GM21381 (cell line): ENCODE results near the gene IL12RB2.

Source experiments
- ATAC-seq: cut with Tn5 transposase; IDR thresholded peaks from one replicate; pipeline ENCODE4 v1.9.1; 2021; ENCODE audit warnings: mild to moderate bottlenecking, moderate library complexity; ENCODE audit not compliant: unreplicated experiment

Gene IL12RB2

DNA sequence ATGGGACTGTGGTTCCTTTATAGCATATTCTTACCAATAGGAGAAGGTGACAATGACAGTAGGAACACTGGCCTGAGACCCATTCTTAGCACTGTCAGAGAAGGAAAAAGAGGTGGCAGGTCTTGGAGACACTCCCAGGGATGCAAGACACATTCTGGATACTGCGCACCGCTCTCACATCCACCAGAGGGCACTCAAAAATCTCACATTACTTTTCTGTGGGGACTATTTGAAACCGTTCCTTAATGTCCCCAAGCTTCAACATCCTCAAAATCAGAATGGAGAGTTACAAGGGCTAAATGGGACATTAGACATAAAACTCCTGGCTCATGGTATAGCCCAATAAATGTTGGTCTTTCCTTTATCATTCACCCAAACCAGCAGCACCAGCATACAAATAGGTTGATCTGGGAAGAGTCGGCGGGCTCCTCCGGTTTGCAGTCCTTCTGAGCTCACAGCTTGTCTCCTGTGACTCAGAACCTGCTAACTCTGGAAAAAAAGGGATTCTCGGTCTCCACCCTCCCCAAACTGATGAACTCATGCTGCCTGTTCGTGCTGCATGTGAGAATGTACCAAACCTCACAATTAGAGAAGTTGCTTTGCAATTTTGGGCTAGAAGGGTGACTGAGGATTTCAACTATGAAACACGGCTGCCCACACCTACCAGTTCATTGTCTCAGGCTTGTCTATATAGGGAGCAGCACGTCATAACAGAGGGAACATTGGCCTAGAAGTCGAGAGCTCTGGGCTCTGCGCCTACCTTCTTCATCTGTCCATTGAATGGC, 40.2 kb downstream of the IL12RB2 start:
- ATAC-seq = no peak

DNA sequence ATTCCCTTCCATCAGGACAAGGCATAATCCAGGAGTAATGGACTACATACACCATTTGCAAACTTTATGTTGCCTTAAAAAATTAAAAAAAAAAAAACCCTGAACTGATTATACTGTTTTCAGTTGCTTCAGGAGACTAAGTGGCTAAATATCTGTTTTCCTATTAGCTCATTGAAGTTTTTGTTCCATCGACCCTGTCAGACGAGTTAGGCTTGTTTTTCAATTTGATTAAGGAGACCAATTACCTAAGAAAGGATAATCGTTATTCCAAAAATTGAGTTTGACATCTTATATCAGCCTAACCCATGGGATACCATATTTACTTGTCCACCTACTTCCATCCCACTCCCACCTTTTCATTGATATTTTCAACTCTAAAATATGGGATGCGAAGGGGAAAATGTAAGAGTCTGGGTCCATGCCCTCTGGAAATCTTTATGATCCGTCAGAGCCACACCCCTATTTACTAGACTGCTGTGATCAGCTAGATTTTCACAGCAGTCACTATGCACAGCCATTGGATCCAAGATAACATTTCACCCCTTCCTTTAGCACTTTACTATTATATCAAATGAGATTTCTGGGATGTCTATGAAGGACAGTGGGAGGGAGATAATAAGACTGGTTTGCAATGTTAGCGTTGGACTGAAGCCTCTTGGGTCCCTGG, 41.0 kb downstream of the IL12RB2 start:
- no peak for ATAC-seq

DNA sequence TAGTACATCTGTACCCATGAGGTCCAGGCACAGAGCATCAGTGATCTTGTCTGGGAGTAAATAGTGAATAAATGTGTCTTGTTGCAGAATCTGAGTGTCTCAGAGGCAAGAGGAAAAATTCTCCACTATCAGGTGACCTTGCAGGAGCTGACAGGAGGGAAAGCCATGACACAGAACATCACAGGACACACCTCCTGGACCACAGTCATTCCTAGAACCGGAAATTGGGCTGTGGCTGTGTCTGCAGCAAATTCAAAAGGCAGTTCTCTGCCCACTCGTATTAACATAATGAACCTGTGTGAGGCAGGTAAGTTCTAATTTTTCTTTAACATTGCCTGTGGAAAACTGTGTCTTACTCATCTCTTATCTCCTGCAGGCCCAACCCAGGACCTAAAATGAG, 43.1 kb downstream of the IL12RB2 start:
- ATAC-seq = no peak

DNA sequence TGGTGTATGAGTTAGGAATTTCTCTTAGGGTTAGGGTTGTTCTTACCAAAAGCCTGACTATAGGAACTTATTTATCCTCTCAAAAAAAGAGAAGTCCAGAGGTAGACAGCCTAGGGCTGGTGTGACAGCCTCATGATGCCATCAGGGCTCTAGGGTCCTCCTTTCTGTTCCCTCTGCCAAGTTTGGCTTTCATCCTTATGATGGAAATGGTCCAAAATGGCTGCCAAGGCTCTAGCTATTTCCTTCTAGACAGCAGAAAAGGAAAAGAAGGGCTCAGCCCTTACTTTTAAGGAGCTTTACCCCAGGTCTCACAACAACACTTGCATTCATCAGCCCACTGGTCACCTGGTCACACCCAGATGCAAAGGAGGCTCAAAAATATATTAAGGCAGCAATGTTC, 44.5 kb downstream of the IL12RB2 start:
- ATAC-seq = no peak

DNA sequence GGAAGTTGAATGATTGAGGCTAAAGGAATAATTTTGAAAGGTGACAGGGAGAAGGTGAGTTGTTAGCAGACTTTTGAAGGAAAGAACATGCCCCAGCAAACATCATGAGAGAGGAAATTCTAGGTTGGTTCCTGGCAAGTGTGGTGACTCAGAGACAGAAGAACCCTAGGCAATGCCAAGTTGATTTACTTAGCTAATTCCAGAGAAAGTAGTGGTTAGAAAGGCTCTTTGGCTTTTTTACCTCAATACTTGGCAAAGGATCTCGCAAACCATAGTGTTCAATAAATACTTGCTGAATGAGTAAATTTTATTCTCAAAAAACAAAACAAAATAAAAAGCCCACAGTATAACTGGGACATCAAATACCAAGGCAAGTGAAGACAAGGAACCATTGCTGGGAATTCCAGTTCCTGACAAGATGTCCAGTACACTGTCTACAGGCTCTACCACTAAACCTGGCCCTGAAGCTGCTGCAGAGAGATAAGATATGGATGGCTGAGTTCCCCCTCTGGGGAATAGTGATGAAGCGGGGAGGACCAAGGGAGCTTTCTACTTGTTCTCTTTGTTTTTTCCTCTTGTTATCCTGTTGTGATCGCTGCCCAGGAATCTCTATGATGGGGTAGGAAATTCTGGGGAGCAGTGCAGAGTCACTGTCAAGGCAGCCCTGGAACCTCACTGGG, 48.2 kb downstream of the IL12RB2 start:
- ATAC-seq = no peak

DNA sequence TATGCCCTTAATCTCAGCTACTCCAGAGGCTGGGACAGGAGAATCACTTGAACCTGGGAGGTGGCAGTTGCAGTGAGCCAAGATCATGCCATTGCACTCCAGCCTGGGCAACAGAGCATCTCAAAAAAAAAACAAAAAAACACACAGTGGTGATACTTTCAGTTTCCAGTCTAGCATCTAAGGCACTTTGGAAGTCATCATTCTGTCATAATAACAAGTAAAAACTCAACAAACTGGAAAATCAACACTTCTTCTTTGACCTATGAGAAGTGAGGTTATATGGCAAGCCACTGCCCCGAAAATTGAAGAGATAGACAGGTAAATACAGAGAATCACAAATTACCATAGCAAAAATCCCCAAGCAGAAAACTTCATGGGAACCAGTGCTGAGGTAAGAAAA, 51.9 kb downstream of the IL12RB2 start:
- no peak for ATAC-seq

DNA sequence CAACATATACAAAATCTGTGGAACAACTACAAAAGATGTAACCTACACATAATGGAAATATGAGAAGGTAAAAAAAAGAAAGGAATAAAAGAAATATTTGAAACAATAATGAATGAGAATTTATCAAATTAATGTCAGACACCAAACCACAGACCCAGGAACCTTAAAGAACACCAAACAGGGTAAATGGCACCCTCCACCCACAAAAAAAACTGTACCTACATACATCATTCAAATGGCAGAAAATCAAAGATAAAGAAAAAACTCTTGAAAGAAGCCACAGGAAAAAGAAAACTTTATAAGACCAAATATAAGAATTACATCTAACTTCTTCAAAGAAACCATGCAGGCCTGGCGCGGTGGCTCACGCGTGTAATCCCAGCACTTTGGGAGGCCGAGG, 54.0 kb downstream of the IL12RB2 start:
- no peak for ATAC-seq

DNA sequence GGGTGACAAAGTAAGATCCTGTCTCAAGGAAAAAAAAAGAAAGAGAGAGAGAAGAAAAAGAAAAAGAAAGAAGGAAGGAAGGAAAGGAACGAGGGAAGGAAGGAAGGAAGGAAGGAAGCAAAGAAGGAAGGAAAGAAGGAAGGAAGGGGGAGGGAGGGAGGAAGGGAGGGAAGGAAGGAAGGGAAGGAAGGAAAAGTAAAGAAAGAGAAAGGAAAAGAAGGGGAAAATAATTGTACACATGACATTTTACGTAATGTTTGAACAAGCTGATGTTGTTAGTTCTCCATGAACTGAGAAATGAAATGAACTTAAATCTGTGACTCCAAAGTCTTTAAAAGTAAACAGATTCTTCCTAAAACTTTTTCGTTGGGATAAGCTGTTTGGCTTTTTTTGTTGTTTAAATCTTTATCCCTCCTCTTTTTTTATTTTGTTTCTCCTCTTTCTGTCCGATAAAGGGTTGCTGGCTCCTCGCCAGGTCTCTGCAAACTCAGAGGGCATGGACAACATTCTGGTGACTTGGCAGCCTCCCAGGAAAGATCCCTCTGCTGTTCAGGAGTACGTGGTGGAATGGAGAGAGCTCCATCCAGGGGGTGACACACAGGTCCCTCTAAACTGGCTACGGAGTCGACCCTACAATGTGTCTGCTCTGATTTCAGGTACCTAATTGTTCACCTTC, 59.8 kb downstream of the IL12RB2 start:
- no peak for ATAC-seq

DNA sequence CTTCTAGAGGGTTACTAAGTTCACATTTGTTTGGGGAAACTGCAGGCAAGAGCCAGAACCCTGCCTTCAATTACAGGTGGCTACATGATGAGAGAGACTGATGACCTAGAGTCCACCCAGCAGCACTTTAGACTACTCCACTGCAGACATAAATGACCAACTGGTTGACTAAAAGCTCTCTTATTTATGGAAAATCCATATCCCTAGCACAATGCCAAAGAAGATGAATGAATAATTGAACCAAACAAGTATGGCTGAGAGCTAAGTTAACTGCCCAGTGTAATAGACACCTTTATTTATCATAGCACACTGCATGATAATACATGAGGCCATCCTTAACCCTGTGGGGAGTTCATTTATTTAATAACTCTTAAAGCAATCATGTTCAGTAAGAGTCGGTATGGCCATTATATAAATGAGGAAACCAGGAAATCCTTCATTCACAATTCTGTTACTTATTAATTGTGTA, 60.4 kb downstream of the IL12RB2 start:
- no peak for ATAC-seq

DNA sequence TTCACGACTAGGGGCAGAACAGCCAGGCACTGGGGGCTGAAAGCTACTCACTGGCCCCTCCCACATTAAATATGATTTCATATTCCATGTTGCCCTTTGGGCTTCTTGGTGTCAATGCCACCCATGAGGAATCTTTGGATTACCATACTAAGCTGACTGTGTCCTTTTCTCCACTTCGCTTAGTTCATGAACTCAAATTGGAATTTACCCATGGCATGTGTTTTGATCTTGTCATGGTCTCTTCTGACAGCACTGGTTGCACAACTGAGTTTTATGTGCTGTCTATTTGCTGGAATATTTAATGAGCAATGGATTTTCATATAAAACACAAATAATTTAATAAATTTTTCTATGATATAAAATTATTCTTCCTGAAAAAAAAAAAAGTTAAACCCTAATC, 63.4 kb downstream of the IL12RB2 start:
- no peak for ATAC-seq

DNA sequence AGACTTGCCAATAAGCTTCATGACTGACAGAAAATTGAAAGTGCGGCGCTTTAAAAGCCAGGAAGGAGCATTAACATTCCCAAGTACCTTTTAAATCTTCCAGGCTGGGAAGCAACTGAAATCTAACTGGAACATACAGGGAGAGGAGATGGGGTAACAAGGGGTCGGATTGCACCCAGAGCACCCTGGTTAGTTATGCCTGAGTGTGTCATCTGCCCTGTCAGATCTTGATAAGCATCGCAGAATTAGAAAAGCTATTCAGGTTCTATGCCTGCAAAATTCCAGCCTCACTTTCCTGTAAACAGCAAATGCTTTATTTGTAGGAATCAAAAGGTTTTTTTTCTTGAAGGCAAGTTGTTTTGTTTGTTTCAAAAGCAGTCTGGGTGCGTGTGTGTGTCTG, 64.0 kb downstream of the IL12RB2 start:
- no peak for ATAC-seq

DNA sequence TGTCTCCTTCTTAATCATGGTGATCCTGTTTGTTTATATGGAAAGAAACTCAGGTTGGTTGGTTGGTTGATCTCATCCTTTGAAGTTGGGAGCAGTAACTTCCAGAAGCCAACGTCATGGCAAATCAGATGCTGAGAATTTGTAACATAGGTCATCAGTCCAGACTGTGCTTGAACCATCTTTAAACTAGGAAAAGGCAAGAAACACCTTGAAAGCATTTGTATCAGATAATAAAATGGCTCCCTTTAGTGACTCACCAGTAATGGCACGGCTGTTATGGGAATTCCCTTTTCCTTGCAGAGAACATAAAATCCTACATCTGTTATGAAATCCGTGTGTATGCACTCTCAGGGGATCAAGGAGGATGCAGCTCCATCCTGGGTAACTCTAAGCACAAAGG, 64.5 kb downstream of the IL12RB2 start:
- ATAC-seq = no peak

DNA sequence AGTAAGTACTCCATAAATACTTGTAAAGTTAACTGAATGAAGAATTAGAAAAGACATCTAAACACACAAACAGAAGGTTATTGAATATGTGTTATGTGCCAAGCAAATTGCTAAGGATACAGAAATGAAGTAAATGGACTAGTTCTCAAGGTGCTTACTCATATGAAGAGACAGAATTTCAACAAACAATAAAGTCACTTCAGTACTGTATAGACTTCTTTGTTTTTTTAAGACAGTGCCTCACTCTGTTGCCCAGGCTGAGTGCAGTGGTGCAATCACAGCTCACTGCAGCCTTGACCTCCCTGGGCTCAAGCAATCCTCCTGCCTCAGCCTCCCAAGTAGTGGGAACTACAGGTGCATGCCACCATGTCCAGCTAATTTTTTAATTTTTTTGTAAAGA, 65.2 kb downstream of the IL12RB2 start:
- ATAC-seq = no peak

DNA sequence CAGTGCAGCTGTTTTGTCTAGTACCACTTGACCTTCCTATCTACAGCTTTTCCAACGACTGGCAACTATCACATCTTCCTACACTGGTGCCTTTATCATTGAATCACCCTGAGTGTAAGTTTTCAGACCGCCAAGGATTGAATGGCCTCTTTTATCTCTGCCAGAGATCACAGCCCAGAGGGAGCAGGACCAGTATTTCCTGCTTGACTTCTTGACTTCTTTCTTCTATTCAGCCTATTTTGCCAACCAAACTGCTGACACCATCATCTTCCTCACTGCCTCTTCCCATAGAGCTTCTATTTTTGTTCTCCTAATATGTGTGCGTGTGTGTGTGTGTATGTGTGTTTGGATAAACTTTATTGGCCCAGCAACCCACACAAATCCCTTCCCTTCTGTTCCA, 68.7 kb downstream of the IL12RB2 start:
- no peak for ATAC-seq

DNA sequence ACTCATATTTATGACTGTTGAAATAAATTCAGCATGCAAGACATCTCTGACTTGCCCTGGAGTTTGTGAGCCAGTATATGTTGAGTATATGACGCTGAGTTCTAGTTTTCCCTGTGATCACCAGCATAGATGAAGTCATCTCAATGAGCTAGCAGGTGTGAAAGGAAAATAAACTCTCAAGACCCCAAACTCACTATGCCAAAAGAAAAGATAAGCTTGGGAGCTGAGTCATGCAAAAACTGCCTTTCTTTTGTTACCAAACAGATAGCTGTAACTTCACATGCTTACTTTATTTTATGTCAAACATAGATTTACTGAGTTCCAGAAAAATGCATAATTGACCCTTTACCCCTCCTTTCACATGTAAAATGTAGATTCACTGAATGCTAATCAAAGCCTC, 69.6 kb downstream of the IL12RB2 start:
- ATAC-seq = no peak

DNA sequence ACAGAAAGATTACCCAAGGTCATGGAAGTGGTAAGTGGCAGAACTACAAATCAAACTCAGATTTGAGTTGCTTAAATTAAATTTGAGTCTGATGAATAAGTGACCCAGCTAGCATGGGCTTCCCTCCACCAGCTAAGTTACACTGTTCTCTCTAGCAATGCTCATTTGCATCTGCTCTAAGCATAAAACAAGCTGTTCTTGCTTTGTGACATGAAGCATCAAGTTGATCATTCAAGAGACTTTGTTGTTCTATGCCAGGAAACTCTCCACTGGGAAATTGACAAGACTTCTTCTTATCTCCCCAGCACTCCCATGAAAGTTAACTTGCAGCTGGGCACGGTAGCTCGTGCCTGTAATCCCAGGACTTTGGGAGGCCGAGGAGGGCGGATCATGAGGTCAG, 73.5 kb downstream of the IL12RB2 start:
- ATAC-seq = no peak

DNA sequence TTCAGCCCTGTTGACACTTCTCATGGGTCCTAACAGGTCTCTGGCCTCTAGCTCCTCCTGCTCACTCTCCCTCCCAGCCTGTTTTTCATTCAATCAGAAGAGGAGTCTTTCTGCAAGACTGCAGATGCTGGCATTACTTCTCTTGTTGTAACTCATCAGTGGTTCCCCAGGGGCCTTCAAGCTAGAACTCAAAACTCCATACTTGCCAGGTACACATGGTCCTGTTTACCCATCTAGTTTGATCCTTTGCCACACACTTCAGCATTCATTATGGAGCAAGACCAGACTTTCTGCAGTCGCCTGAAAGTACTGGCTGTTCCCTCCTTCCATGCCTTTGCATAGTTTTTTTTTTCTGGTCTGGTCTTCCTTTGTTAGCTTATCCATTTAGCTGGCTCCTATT, 74.6 kb downstream of the IL12RB2 start:
- ATAC-seq = no peak

DNA sequence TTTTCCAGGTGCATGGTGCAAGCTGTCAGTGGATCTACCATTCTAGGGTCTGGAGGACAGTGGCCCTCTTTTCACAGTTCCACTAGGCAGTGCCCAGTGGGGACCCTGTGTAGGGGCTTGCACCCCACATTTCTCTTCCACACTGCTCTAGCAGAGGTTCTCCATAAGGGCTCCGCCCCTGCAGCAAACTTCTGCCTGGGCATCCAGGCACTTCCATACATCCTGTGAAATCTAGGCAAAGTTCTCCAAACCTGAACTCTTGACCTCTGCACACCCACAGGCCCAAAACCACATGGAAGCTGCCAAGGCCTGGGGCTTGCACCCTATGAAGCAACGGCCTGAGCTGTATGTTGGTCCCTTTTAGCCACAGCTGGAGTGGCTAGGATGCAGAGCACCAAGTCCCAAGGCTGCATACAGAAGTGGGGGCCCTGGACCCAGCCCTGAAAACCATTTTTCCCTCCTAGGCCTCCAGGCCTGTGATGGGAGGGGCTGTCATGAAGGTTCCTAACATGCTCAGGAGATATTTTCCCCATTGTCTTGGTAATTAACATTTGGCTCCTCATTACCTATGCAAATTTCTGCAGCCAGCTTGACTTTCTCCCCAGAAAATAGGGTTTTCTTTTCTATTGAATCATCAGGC, 76.4 kb downstream of the IL12RB2 start:
- no peak for ATAC-seq

DNA sequence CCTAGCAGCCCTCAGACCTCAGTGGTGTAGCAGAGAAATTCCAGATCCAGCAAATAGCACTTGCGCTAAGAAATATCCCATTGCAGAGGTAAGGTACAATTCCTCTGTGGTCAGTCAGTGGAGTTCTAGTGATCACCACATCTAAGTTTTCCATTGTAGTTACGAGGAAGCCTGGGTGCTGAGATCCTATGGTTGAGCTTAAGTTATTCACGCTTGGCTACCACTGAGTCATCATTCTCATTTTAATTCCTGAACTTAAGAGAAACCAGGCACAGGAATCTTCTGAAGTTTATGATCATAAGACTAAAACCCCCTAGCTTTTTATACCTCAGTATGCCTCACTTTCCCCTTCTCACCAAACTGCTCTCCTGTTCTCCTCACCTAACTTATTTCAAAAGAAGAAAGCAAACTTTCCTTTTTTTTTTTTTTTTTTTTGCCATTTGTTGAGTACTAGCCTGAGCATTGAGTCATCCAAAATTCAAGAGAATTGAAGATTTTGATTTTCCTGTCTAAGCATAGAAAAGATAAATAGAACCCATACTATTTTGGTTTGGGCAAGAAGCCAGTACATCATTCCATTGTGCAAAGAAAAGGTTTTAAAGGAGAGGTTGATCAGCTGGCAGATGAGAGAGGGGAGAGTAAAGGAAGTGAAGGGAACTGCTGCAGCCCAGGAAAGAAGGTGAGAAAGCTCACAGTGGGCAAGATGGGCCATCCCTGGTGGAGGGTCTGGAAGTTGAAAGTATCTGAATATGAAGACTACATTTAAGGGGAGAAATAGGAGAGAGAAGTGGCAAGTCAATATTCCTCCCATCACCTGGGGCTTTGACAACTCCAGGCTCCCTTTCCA, 82.6 kb downstream of the IL12RB2 start:
- no peak for ATAC-seq

DNA sequence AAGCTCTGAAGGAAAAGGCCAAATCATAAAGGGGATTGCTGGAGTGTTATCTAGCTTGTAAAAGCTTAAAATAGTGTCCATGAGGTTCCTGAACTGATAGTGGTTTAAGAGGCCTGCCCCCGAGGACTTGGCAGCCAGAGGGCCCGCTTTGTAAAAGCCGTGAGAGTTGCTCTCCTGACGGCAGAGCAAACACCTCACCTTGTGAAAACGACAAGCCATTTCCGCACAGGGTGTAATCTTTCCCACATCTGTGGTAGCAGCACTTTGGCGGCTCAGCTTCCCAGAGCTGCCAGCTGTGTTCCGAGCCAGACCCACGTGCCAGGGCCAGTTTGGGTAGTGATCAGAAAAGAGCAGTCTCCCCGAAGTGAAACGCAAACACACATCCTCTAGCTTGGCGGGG, 85.6 kb downstream of the IL12RB2 start:
- ATAC-seq = no peak
